GM20431 (cell line): Measurements from ENCODE around the gene ZNF491.
"Not testable (repeated sequence)": the region's sequence is repeated elsewhere in the genome, so short reads cannot be mapped to it uniquely, and the experiment has no call there.

Source experiments
- in situ Hi-C: fragments of 300-500 bp; cut with MseI, MboI; formaldehyde crosslinking; loops from one replicate; pipeline ENCODE4 v1.15.0; 2020; ENCODE audit warnings: low sequenced_read_pairs; ENCODE audit not compliant: unreplicated experiment

The ZNF491 gene

GRCh38 chr19:11797491-11797890, 832 bp upstream of the ZNF491 start:
- in situ Hi-C loops = no loop called here

DNA sequence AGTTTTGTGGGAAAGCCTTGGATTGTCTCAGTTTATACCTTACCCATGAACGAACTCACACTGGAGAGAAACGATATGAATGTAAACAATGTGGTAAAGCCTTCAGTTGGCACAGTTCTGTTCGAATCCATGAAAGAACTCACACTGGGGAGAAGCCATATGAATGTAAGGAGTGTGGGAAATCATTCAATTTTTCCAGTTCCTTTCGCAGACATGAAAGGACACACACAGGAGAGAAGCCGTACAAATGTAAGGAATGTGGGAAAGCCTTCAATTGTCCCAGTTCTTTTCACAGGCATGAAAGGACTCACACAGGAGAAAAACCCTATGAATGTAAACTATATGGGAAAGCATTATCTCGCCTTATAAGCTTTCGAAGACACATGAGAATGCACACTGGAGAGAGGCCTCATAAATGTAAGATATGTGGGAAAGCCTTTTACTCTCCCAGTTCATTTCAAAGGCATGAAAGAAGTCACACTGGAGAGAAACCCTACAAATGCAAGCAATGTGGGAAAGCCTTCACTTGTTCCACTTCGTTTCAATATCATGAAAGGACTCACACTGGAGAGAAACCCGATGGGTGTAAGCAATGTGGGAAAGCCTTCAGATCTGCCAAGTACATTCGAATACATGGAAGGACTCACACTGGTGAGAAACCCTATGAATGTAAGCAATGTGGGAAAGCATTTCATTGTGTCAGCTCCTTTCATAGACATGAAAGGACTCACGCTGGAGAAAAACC, 8.2 kb downstream of the ZNF491 start:
- in situ Hi-C loops = no loop called here

- in situ Hi-C loops = no loop called here
These were observed 8.7 kb downstream of the ZNF491 start for GRCh38 chr19:11807099-11807380.

GRCh38 chr19:11813703-11814028, 15.3 kb downstream of the ZNF491 start:
- in situ Hi-C loops = no loop called here

GRCh38 chr19:11814029-11814699, 15.8 kb downstream of the ZNF491 start, which contains the start of gene ZNF440:
ZNF440 (plus strand) TSS chr19:11814273; CDS start chr19:11814448, 175 bp downstream.
- in situ Hi-C loops = no loop called here

DNA sequence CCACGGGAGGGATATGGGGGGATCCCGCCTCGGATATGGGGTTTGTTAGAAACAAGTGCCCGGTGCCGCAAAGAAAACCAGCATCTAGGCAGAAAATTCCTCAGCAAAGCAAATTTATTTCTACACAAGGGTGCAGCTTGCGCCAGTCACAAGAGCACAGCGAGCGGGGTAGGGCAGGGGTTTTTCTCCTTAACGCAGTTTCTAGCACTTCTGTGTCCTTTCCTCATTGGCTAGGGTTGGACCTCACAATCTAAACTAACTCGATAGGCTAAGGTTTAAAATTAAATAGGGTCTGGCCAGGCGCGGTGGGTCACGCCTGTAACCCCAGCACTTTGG, 16.3 kb downstream of the ZNF491 start:
- in situ Hi-C loops = no loop called here

GRCh38 chr19:11821474-11822109, 23.3 kb downstream of the ZNF491 start:
- in situ Hi-C loops = no loop called here

DNA sequence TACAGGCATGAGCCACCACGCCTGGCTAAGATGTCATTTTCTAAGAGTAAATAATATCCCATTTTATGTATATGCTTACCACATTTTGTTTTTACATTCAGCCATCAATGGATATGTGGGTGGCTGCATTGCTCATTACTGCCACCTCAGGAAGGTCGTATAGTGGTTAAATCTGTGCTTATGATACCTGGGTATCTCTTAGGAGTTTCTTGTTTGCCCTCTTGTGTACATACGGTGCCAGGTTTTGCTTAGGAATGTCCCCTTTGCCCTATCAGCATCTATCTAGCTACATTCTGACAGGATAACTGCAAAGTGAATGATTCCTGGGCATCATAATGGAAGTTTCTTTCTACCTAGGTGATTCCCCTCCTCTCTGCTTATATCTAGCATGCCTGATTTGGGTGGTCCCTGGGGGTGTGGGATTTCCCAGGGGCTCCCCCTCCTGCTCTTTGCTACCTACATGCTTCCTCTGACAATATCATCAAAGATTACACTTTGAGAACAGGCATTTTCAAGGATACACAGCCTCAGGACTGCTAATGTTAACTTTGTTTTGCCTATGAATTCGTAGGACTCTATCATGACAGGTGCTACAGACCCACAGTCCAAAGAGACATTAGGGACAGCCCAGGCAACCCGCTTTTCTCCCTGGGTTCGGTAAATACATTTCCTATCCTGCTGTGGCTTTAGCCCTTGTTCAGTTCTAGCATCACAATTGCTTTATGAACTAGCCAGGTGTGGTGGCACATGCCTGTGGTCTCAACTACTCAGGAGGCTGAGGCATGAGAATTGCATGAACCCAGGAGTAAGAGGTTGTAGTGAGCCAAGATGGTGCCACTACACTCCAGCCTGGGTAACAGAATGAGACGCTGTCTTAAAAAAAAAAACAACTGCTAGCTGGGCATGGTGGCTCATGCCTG, 30.9 kb downstream of the ZNF491 start:
- in situ Hi-C loops = not testable (repeated sequence)

DNA sequence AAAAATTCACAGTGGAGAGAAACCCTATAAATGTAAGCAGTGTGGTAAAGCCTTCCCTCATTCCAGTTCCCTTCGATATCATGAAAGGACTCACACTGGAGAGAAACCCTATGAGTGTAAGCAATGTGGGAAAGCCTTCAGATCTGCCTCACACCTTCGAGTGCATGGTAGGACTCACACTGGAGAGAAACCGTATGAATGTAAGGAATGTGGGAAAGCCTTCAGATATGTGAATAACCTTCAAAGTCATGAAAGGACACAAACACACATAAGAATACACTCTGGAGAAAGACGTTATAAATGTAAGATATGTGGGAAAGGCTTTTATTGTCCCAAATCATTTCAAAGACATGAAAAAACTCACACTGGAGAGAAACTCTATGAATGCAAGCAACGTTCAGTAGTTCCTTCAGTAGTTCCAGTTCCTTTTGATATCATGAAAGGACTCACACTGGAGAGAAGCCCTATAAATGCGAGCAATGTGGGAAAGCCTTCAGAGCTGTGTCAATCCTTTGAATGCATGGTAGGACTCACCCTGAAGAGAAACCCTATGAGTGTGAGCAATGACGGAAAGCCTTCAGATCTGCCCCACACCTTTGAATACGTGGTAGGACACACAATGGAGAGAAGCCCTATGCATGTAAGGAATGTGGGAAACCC, 34.1 kb downstream of the ZNF491 start:
- in situ Hi-C loops = no loop called here

DNA sequence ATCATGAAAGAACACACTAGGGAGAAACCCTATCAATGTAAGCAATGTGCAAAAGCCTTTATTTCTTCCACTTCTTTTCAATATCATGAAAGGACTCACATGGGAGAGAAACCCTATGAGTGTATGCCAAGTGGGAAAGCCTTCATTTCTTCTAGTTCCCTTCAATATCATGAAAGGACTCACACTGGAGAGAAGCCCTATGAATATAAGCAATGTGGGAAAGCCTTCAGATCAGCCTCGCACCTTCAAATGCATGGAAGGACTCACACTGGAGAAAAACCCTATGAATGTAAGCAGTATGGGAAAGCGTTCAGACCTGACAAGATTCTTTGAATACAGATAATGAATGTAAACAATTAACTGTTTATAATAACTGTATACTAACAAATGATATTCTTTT, 35.2 kb downstream of the ZNF491 start:
- in situ Hi-C loops = no loop called here

DNA sequence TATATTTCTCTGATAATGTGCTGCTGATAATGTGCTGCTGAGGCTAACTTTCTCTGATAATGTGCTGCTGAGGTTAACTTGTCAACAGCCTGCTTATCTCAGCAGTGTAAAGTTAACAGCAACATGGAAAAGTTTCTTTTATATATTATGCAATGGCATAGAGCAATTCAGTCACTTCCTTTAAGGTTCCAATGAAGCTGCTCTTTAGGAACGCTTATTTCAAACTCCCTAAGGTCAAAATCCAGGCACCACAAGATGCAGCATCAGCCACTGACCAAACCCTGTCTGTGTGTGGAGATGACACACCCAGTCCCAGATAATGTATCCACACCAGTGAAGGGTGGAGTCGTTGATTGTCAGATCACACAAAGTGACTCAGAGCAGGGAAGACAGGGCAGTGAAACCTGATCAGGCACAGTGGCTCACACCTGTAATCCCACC, 37.3 kb downstream of the ZNF491 start:
- in situ Hi-C loops = not testable (repeated sequence)

GRCh38 chr19:11843722-11844121, 45.4 kb downstream of the ZNF491 start:
- in situ Hi-C loops = no loop called here

DNA sequence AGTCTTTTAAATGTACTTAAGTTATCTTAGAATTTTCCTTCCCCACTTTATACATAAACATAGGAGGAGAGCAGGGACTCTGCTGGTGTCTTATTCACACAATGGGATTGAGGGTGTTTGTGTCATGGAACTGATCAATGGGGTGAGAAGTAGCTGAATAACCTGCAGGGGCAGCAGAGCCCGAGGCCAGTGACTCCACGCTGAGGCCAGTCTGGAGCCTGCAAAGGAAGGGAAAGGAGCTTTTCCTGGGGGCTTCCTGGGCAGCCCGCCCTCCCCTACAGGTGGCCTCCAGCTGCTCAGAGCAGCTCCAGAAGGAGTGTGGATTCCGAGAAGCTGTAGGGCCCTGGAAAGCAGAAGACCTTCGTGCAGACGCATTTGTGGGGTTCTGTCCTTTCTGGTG, 49.3 kb downstream of the ZNF491 start:
- in situ Hi-C loops = not testable (repeated sequence)

- in situ Hi-C loops = no loop called here
These were observed 49.9 kb downstream of the ZNF491 start for GRCh38 chr19:11848200-11848593.

- in situ Hi-C loops = no loop called here
These were observed 50.5 kb downstream of the ZNF491 start, which contains the start of gene ZNF439 for GRCh38 chr19:11848594-11849469. ZNF439 (plus strand) TSS chr19:11848726; CDS start chr19:11848868, 142 bp downstream.

- in situ Hi-C loops = not testable (repeated sequence)
These were observed 52.0 kb downstream of the ZNF491 start for GRCh38 chr19:11850289-11850688.

DNA sequence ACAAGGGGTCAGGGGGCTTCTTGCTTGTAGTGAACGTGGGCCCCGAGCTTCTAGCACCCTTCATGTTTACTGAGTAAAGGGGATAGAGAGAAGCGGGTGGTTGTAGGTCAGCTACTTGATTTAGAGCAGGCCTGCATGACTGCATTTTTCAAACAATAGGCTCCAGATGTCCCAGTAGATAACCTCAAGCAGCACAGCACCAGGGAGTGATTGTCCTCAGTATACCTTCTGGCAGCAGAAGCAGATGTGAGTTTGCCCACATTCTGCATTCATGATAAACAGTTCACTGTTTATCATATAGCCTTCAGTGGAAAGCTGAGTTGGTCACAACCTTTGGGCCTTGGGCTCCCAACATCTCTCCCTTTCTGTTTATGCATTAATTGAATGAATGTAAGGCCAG, 55.0 kb downstream of the ZNF491 start:
- in situ Hi-C loops = no loop called here

- in situ Hi-C loops = no loop called here
These were observed 58.4 kb downstream of the ZNF491 start for GRCh38 chr19:11856596-11857250.
